Hematopoietic multipotent progenitor cell treated with erythropoietin and hydrocortisone succinate and interleukin-3 and kit ligand, for 6 days (in vitro differentiated cells): ENCODE measurements around the gene TIGAR.

Experiments used
- DNase-seq: peaks from one replicate; pipeline ENCODE4 v3.0.0-alpha.2; 2015

The TIGAR gene

DNA sequence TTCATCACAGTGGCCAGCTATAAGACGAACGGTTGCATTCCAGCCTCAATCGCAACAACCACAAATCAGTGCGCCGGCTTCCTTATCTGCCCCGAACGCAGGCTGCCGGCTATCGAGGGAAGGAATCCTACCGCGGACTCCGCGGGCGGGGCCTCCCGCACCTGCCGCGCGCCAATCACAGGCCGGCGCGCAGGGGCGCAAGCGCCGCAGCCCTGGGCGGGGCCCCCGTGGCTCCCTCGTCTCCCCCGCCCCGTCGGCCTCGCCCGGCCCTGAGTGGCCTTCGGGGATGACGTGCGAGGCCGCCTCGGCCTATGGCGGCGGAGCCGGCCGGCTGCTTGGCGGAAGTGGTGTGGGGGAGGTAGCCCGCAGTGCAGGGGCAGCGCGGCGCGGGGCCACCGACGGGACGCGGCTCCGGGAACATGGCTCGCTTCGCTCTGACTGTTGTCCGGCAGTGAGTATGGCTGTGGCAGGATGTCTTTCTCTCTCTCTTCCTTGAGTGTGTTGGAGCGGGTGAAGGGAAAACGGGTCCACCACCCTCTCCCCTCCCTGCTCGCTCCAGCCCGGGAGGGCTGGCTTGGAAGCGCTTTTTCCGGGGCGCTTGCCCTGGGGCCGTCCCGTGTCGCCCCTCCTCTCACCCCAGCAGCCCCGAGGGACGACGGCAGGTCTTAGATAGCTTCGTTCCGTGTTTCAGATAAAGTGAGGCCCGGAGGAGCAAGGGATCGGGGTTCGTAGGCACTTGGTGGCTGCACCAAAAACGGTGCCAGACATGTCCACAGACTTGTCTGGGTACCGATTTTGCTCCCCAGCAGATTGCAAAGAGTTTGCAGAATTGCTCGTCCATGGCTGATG lies at the start of gene TIGAR:
TSS of gene TIGAR (plus strand) at position 361 of the 849 bp plus-strand sequence. CDS start at position 420, 59 bp downstream.
- DNase-seq, result peak; percentile 93

DNA sequence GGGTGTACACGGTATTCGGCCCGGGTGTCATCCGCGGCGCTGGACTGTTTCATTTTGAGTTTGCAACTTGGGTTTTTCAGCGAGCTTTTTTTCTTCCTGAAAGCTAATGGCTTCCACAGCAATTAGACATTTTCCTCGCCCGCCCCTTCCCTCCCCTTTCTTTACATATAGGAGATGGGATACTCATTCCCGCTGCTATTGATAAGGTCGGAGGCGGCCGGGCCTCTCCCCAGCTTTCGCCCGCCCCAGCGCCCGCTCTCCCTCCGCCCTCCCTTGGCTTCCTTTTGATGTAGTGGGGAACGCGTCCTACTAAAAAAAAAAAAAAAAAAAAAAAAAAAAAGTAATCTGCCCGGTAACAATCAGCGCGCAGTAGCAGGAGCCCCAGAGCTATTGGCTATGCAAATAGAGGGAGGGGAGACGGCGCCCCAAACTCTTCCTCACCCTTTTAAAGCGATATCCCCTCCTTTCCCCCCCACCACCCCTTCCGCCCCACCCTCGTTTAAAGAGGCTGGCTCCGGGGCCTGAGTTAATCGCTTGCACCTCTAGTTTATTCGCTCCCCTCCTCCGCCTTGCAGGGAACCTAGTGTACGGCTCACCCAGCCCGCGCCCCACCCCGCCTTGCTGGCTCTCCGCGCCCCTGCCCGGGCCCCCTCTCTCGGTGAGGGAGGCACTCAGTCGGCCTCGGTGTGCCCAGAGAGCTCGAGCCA lies 49.1 kb upstream of the TIGAR start:
- DNase-seq, result peak; percentile 97

DNA sequence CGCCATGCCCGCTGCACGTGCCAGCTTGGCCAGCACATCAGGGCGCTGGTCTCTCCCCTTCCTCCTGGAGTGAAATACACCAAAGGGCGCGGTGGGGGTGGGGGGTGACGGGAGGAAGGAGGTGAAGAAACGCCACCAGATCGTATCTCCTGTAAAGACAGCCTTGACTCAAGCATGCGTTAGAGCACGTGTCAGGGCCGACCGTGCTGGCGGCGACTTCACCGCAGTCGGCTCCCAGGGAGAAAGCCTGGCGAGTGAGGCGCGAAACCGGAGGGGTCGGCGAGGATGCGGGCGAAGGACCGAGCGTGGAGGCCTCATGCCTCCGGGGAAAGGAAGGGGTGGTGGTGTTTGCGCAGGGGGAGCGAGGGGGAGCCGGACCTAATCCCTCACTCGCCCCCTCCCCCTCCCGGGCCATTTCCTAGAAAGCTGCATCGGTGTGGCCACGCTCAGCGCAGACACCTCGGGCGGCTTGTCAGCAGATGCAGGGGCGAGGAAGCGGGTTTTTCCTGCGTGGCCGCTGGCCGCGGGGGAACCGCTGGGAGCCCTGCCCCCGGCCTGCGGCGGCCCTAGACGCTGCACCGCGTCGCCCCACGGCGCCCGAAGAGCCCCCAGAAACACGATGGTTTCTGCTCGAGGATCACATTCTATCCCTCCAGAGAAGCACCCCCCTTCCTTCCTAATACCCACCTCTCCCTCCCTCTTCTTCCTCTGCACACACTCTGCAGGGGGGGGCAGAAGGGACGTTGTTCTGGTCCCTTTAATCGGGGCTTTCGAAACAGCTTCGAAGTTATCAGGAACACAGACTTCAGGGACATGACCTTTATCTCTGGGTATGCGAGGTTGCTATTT lies 48.4 kb upstream of the TIGAR start:
- peak; percentile 89 for DNase-seq

- no peak for DNase-seq
Observed at GRCh38 chr12:4273273-4273651, 47.8 kb upstream of the TIGAR start.

- DNase-seq, result peak; percentile 94
Observed at GRCh38 chr12:4273652-4274395, 47.2 kb upstream of the TIGAR start, which contains the start of gene CCND2. Gene CCND2, plus strand, starts transcription at chr12:4273762. Its CDS starts 279 bp downstream, at chr12:4274041.

GRCh38 chr12:4274396-4275015 lies 46.5 kb upstream of the TIGAR start:
- peak; percentile 39 for DNase-seq

DNA sequence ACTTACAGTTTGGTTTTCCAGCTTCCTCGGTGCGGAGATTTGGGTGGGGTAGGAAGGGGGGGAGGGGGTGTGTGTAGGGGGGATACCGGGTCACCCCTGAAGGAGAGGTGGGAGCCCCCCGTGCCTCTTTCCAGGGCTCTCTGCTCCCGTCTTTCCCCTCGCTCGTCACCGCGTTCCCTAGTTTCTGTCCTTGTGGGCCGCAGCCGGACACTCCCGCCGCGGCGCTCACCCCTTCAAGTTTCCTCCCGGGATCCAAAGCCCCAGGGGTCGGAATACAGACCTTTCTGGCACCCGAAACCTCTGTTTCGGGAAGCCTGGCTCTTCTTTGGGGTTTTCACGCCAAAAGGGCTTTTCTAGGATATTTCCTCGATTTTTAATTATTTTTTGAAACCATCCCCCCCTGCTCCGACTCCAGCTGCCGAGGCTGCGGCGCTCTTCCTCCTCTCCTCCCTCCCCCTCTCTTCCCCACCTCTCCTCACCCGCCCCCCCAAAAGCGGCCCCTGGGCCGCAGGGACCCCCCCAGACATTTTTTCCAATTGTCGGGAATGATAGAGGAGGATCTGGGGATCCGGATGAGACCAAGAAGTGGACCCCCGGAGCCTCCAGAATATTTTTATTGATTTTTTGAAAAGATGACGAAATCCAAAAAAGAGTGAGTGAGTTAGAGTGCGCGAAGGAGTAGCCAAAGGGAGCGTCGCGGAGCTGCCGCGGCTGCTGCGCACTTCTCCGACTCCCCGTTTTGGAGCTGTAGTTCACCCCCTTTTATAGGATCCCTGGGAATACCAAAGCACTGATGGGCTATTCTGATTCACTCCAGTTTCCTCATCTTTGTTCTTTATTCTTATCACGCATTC lies 45.8 kb upstream of the TIGAR start:
- DNase-seq, result peak; percentile 64

DNA sequence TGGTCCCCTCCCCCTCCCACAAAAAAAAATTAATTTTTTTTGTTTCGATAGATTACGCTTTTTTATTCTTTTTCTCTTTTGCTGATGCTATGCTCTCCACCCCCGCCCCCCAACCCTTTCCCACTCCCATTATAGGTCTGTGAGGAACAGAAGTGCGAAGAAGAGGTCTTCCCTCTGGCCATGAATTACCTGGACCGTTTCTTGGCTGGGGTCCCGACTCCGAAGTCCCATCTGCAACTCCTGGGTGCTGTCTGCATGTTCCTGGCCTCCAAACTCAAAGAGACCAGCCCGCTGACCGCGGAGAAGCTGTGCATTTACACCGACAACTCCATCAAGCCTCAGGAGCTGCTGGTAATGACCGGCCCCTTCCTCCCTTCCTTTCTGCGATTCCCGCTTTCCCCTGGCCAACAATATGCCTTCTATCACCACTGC lies 45.1 kb upstream of the TIGAR start:
- DNase-seq, result no peak

DNA sequence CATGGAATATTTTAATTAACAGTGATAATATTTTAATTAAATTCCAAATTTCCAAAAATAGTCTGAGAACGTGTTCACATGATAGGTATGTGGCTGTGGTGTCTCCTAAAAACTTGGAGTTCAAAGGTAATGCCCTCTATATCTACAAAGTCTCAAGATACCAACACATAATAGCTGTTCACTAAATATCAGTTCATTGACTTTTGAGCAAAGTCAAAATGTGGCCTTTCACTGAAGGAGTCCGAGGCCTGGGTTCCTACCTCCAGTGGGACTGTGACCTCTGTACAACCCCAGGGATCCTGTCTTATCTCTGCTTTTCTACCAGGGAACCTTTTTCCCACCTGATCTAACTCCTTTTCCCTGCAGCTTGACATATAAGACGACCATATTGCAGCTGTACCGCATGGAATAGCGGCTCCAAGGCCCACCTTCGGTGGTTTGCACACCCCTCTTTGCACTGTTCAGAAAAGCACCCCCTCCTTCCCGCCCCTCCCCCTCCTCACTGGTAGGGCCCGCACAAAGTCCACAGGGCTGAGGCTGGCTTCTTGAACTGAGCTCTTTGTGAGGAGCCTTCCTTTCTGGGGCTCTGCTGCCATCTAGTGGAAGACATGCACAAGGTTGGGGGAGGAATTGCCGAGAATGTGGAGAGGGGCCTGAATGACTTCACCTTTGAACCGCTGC lies 44.3 kb upstream of the TIGAR start:
- peak; percentile 94 for DNase-seq

DNA sequence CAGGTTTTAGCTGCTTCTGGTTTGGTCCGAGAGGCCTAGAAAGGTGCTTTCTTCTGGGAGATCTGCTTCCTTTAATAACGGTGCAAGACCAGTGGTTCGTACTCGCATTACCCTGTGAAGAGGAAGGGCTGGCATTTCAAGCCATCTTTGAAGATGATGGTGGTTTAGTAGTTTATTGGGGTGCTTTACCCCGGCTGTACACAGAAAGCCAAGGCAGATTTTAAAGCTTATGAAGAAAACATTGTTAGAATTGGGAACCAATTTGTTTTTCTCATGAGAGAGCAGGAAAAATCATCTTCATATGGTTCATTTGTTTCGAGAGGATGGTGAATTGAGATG lies 43.8 kb upstream of the TIGAR start:
- DNase-seq, result no peak

GRCh38 chr12:4277857-4278256 lies 43.2 kb upstream of the TIGAR start:
- no peak for DNase-seq

DNA sequence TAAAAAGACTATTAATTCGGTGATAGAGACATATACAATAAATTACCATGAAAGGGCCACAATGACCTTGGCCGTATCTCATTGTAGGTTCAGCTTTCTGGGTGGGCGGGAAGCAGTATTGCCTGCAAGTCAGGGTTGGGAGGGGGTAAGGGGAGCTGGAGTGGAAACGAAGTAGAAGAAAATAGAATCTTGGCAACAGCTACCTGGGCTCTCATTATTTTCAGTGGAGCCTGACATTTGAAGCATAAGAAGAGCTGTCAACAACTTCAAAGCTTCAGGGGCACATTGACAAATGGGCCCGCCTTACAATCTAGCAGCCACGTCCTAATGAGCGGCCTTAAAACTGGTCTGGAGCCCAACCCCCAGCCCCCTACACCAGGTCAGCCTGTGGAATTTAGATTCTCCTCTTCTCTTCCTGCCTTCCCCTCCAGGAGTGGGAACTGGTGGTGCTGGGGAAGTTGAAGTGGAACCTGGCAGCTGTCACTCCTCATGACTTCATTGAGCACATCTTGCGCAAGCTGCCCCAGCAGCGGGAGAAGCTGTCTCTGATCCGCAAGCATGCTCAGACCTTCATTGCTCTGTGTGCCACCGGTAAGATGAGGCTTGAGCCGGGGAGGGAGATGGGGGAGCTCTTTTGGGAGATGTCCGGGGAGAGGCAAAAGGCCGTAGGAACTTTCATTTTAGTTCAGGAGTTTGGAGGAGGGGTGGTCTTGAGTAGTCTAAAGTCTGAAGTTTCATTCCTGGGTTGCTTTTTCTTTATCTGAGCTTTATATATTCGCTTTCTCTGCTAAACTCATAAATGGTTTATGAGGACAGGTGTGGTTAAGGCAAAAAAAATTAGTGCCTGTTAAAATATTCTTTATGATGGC lies 42.5 kb upstream of the TIGAR start:
- peak; percentile 40 for DNase-seq

DNA sequence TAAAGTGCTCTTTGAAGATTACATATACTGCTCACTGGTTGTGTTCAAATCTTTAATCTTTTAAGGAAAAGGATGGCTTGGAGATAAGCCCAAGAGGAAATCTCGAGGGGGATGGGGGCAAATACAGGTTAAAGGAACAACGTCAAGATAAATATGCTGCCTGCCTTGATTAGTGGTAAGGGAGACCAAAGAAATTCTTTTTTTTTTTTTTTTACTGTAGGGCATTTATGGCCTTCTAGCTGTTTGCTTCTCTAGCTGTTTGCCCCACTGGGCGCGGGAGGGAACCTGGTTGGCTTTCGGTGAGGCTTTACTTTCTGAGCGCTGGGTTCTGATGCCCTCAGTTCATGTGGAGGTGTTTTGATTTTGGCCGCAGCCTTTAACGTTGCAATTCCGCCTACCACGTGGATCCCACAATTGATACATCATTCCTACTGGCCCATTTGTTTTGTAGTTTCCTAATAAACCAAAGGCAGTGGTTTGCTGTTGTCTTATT lies 41.8 kb upstream of the TIGAR start:
- no peak for DNase-seq

GRCh38 chr12:4280351-4281163 lies 40.5 kb upstream of the TIGAR start:
- no peak for DNase-seq

- no peak for DNase-seq
Observed at GRCh38 chr12:4281173-4281654, 39.8 kb upstream of the TIGAR start.

- DNase-seq, result no peak
Observed at GRCh38 chr12:4282103-4282891, 38.7 kb upstream of the TIGAR start.

DNA sequence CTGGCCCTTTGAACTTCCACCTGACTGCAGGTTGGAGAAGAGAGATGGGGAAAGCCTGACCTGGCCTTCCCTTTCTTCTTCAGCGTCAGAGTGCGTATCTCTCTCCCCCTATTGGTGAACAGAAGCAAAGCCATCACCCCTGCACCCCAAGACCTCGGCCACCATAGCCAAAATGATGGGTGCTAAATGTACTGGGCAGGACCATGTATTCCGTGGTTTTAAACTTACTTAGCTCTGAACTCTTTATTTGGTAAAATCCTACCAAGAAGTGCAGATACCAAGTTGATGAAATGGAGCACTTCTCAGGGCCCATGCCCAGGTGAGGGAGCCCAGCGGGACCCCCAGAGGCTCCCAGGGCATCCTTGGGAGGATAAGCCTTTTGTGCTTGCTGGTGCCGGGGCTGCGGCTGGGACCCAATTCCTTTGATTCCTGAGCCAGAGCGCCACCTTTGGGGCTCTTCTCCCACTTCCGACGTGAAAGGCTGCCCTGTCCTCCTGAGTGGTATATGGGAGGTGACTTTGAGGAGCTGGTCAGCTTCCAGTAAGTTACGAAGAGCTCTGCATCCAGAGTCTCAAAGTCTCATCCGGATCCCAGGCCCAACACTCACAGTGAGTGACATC lies 38.0 kb upstream of the TIGAR start:
- DNase-seq, result peak; percentile 16
